ENCODE measurements around the gene METAP1D. TPM values are rescaled to one million over a fixed set of nuclear protein-coding genes. Genes with fewer than 3 reads are reported as not detected.

The METAP1D gene
- total and polyA plus RNA-seq, 4 donors: 3.3 to 7.1 (median 4.4) TPM

GRCh38 chr2:172114579-172114978 lies 114.8 kb downstream of the METAP1D start:
- 78% methylated on average over 3 of the region's 3 CpGs for WGBS
- Histone ChIP-seq H3K27ac (ENCODE audit: low read depth in 1 of 2, low read length in 2 of 2) (no peak overlapping the region), H3K27me3 (ENCODE audit: control insufficient read depth in 4 of 4, insufficient read depth in 4 of 4, low read length in 3 of 4) (peaks cover 0 to 7% (median 2%) of the 10 kb centered on the region in 4 donors), H3K4me1 (ENCODE audit: control insufficient read depth in 4 of 4, insufficient read depth in 4 of 4, low read length in 3 of 4) (no peaks in the 10 kb centered on the region), H3K4me3 (ENCODE audit: low read depth in 1 of 3, low read length in 3 of 3) (no peak overlapping the region), H3K36me3 (ENCODE audit: control insufficient read depth in 4 of 4, insufficient read depth in 3 of 4, low read depth in 1 of 4, low read length in 3 of 4) (no peaks in the 10 kb centered on the region), H3K9ac (ENCODE audit: low read depth in 1 of 2, low read length in 2 of 2) (no peak overlapping the region), H3K9me3 (ENCODE audit: control insufficient read depth in 4 of 4, low read length in 3 of 4) (no peaks in the 10 kb centered on the region)
- TF ChIP-seq SP1 (IDR thresholded peaks at IDR 0.05) (no peak), RXRA (IDR thresholded peaks at IDR 0.05) (no peak), TAF1 (conservative IDR thresholded peaks at IDR 0.05) (no peak), YY1 (IDR thresholded peaks at IDR 0.05) (no peak), FOXA2 (IDR thresholded peaks at IDR 0.05) (no peak), HNF4A (conservative IDR thresholded peaks at IDR 0.05) (no peak), EGR1 (IDR thresholded peaks at IDR 0.05; ENCODE audit: low read depth in 2 of 2) (no peak), HNF4G (IDR thresholded peaks at IDR 0.05) (no peak), GABPA (IDR thresholded peaks at IDR 0.05 in 1 of 2, conservative IDR thresholded peaks at IDR 0.05 in 1 of 2) (no peak), FOXA1 (IDR thresholded peaks at IDR 0.05) (no peak), ZBTB33 (IDR thresholded peaks at IDR 0.05) (no peak), RAD21 (IDR thresholded peaks at IDR 0.05) (no peak), CTCF (IDR thresholded peaks at IDR 0.05; ENCODE audit: low read depth, low read length, missing input control) (no peak)
- TF ChIP-seq, protein P1, sequence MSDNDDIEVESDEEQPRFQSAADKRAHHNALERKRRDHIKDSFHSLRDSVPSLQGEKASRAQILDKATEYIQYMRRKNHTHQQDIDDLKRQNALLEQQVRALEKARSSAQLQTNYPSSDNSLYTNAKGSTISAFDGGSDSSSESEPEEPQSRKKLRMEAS (IDR thresholded peaks at IDR 0.05): no peak
- TF ChIP-seq, protein P2, sequence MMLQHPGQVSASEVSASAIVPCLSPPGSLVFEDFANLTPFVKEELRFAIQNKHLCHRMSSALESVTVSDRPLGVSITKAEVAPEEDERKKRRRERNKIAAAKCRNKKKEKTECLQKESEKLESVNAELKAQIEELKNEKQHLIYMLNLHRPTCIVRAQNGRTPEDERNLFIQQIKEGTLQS (IDR thresholded peaks at IDR 0.05): no peak
- DNase-seq (ENCODE audit: low spot score): no peak

DNA sequence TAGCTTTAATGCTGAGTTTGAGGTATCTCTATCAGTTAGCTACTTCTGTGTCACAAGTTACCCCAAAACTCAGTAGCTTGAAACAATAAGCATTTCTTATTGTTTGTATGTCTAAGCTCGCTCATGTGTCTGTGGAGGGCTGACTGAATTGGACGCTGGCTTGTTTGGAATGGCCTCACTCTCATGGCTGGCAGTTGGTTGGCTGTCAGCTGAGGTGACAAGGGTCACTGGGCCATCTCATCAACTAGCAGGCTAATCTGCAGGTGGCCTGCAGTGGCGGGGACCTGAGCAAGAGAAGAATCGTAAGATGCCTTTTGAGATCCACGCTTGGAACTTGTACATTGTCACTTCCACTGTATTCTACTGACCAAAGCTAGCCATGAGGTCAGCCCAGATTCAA lies 116.4 kb downstream of the METAP1D start:
- WGBS: 73% methylated on average over 5 of the region's 5 CpGs
- no peaks in the 10 kb centered on the region for H3K9me3 ChIP-seq (ENCODE audit: control insufficient read depth in 4 of 4, low read length in 3 of 4)
- DNase-seq (ENCODE audit: low spot score): no peak
- no peaks in the 10 kb centered on the region for H3K4me1 ChIP-seq (ENCODE audit: control insufficient read depth in 4 of 4, insufficient read depth in 4 of 4, low read length in 3 of 4)
- no peak for TF ChIP-seq FOXA2 (IDR thresholded peaks at IDR 0.05)
- TF ChIP-seq, protein P2 (IDR thresholded peaks at IDR 0.05): no peak
- TF ChIP-seq RAD21 (IDR thresholded peaks at IDR 0.05): no peak
- TF ChIP-seq ZBTB33 (IDR thresholded peaks at IDR 0.05): no peak
- peaks cover 0 to 3% (median 1%) of the 10 kb centered on the region in 4 donors for H3K27me3 ChIP-seq (ENCODE audit: control insufficient read depth in 4 of 4, insufficient read depth in 4 of 4, low read length in 3 of 4)
- H3K9ac ChIP-seq (ENCODE audit: low read depth in 1 of 2, low read length in 2 of 2): no peak overlapping the region
- no peaks in the 10 kb centered on the region for H3K36me3 ChIP-seq (ENCODE audit: control insufficient read depth in 4 of 4, insufficient read depth in 3 of 4, low read depth in 1 of 4, low read length in 3 of 4)
- H3K27ac ChIP-seq (ENCODE audit: low read depth in 1 of 2, low read length in 2 of 2): no peak overlapping the region
- no peak overlapping the region for H3K4me3 ChIP-seq (ENCODE audit: low read depth in 1 of 3, low read length in 3 of 3)

Measured in liver (tissue), 9 donors.